Progenitor cell of endocrine pancreas (in vitro differentiated cells): ENCODE measurements around the gene DPYSL5. TPM values are rescaled to one million over a fixed set of nuclear protein-coding genes. Genes with fewer than 3 reads are reported as not detected.

Experiments used
- DNase-seq: peaks from one replicate; pipeline ENCODE4 v3.0.0; 2021; ENCODE audit warnings: low spot score; ENCODE audit not compliant: unreplicated experiment
- H3K27ac Mint-ChIP-seq: 2 replicates; pipeline ENCODE4 v1.8.0; 2021; ENCODE audit warnings: mild to moderate bottlenecking, moderate library complexity, mixed read lengths
- H3K27me3 Mint-ChIP-seq: 2 replicates; pipeline ENCODE4 v1.8.0; 2021; ENCODE audit warnings: mixed read lengths
- H3K36me3 Mint-ChIP-seq: 2 replicates; pipeline ENCODE4 v1.8.0; 2022; ENCODE audit warnings: mixed read lengths; ENCODE audit not compliant: insufficient read depth
- H3K4me1 Mint-ChIP-seq: 2 replicates; pipeline ENCODE4 v1.8.0; 2021; ENCODE audit warnings: low read depth, mixed read lengths
- H3K4me3 Mint-ChIP-seq: 2 replicates; pipeline ENCODE4 v1.8.0; 2021; ENCODE audit warnings: low read depth, mild to moderate bottlenecking, moderate library complexity, mixed read lengths
- H3K9me3 Mint-ChIP-seq: 2 replicates; pipeline ENCODE4 v1.8.0; 2021; ENCODE audit warnings: low read depth, mixed read lengths
- CTCF ChIP-seq: fragments of 200-600 bp; sonication (generic); IDR thresholded peaks from one replicate; pipeline ENCODE4 v1.5.0; 2021; ENCODE audit warnings: antibody characterized with exemption, mild to moderate bottlenecking; ENCODE audit not compliant: unreplicated experiment
- total RNA-seq: library from RNA; stranded (reverse); gene quantifications from 2 replicates; pipeline ENCODE4 v1.2.1, GENCODE V29; 2021

Gene DPYSL5
- total RNA-seq, 1 donor from 2014 or later = 75.0 TPM

GRCh38 chr2:26938399-26939118 lies 90.6 kb downstream of the DPYSL5 start:
- no peaks in the 10 kb centered on the region for H3K4me1 Mint-ChIP-seq
- H3K27me3 Mint-ChIP-seq = peaks cover 3% of the 10 kb centered on the region
- no peak for DNase-seq
- H3K36me3 Mint-ChIP-seq = peaks cover 12% of the 10 kb centered on the region
- no peaks in the 10 kb centered on the region for H3K9me3 Mint-ChIP-seq
- no peak for TF ChIP-seq CTCF
- no peak overlapping the region for H3K4me3 Mint-ChIP-seq
- no peak overlapping the region for H3K27ac Mint-ChIP-seq

- Mint-ChIP-seq H3K4me1 (no peaks in the 10 kb centered on the region), H3K4me3 (no peak overlapping the region), H3K27me3 (peaks cover 3% of the 10 kb centered on the region), H3K9me3 (no peaks in the 10 kb centered on the region), H3K27ac (no peak overlapping the region), H3K36me3 (peaks cover 9% of the 10 kb centered on the region)
- no peak for DNase-seq
- no peak for TF ChIP-seq CTCF
Measured at GRCh38 chr2:26940001-26940400, 92.1 kb downstream of the DPYSL5 start.

GRCh38 chr2:26941486-26941885 lies 93.6 kb downstream of the DPYSL5 start:
- no peaks in the 10 kb centered on the region for H3K4me1 Mint-ChIP-seq

GRCh38 chr2:26942543-26943295 lies 94.8 kb downstream of the DPYSL5 start:
- peak; percentile 62 for DNase-seq
- H3K9me3 Mint-ChIP-seq = no peaks in the 10 kb centered on the region
- H3K27me3 Mint-ChIP-seq = peaks cover 3% of the 10 kb centered on the region
- TF ChIP-seq CTCF = peak; percentile 97
- H3K4me3 Mint-ChIP-seq = no peak overlapping the region
- no peak overlapping the region for H3K27ac Mint-ChIP-seq
- H3K36me3 Mint-ChIP-seq = peaks cover 8% of the 10 kb centered on the region
- no peaks in the 10 kb centered on the region for H3K4me1 Mint-ChIP-seq

More at GRCh38 chr2:26941486-26941885, 93.6 kb downstream of the DPYSL5 start:
- H3K4me3 Mint-ChIP-seq = no peak overlapping the region
- DNase-seq = no peak
- TF ChIP-seq CTCF = no peak
- no peaks in the 10 kb centered on the region for H3K9me3 Mint-ChIP-seq
- peaks cover 8% of the 10 kb centered on the region for H3K36me3 Mint-ChIP-seq
- H3K27me3 Mint-ChIP-seq = peaks cover 3% of the 10 kb centered on the region
- H3K27ac Mint-ChIP-seq = no peak overlapping the region

- Mint-ChIP-seq H3K4me1 (no peaks in the 10 kb centered on the region), H3K4me3 (no peak overlapping the region), H3K27ac (no peak overlapping the region), H3K9me3 (no peaks in the 10 kb centered on the region), H3K36me3 (peaks cover 11% of the 10 kb centered on the region), H3K27me3 (peaks cover 3% of the 10 kb centered on the region)
- TF ChIP-seq CTCF = no peak
- DNase-seq = no peak
Measured at GRCh38 chr2:26945991-26946750, 98.2 kb downstream of the DPYSL5 start.
